HG02763 (cell line): ENCODE results near the gene ZNF618.

Experiments
- ATAC-seq: cut with Tn5 transposase; IDR thresholded peaks from one replicate; pipeline ENCODE4 v1.9.1; 2021; ENCODE audit warnings: mild to moderate bottlenecking, moderate library complexity; ENCODE audit not compliant: unreplicated experiment

Gene ZNF618, protein sequence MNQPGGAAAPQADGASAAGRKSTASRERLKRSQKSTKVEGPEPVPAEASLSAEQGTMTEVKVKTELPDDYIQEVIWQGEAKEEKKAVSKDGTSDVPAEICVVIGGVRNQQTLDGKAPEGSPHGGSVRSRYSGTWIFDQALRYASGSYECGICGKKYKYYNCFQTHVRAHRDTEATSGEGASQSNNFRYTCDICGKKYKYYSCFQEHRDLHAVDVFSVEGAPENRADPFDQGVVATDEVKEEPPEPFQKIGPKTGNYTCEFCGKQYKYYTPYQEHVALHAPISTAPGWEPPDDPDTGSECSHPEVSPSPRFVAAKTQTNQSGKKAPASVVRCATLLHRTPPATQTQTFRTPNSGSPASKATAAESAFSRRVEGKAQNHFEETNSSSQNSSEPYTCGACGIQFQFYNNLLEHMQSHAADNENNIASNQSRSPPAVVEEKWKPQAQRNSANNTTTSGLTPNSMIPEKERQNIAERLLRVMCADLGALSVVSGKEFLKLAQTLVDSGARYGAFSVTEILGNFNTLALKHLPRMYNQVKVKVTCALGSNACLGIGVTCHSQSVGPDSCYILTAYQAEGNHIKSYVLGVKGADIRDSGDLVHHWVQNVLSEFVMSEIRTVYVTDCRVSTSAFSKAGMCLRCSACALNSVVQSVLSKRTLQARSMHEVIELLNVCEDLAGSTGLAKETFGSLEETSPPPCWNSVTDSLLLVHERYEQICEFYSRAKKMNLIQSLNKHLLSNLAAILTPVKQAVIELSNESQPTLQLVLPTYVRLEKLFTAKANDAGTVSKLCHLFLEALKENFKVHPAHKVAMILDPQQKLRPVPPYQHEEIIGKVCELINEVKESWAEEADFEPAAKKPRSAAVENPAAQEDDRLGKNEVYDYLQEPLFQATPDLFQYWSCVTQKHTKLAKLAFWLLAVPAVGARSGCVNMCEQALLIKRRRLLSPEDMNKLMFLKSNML

DNA sequence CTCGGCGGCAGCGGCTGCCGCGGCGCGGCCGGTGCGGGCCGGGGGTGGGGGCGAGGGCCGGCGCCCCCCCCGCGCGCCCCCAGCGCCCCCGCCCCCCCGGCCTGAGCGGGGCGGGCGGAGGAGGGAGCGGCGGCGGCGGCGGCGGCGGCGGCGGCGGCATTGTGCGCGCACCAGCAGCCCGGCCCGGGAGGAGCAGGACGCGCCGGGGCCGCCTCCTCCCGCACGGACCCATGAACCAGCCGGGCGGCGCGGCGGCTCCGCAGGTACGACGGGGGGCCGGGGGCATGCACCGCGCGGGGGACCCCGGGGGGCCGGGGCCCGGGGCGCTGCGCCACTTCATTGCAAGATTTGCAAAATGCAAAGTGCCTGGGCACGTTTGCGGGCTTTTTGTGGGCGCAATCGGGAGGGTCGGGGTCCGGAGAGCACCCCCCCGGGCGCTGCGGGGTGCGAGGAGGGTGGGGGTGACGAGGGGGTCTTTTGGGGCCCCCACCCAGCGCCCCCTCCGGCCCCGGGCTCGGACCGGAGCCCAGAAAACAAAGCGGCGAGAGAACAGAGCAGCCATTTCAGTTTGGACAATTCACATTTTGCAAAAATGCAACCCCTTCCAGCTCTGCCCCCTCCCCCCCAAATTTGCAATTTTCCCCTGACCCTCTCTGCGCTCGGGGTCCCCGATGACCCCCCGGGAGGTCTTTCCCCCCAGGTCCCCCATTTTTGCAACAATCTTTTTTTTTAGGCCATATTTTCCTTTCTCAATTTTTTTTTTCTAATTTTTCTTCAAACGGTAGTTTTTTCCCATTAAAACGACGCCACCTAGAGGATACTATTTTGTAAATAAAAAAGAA is at the start of gene ZNF618:
ZNF618 (plus strand) TSS at position 159 of the 842 bp plus-strand sequence; CDS start at position 231, 72 bp downstream.
- ATAC-seq = no peak

DNA sequence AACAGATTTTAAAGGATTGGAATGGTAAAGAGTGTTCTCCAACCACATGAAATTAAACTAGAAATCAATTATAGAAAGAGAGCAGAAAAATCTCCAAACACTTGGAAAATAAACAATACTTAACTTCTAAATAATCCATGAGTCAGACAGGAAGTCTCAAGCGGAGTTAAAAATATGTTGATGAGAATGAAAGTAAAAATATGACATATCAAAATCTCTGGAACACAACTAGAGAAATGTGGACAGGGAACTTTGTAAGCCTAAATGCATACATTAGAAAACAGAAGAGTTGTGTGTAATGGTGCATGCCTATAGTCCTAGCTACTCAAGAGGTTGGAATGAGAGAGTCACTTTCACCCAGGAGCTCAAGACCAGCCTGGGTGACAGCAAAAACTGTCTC is 47.9 kb upstream of the ZNF618 start:
- no peak for ATAC-seq

DNA sequence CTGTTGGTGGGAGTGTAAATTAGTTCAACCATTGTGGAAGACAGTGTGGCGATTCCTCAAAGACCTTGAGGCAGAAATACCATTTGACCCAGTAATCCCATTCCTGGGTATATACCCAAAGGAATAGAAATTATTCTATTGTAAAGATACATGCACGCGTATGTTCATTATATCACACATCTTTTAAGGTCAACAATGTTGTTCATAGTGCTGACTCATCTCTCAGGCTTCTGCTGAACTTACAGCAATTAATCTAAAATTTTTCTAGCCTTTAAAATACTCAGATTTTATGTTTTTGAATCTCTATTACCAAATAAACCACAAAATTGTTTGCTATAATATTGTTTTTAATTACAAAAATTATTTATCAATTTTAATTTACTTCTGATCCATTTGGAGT is 38.8 kb upstream of the ZNF618 start:
- ATAC-seq = no peak

DNA sequence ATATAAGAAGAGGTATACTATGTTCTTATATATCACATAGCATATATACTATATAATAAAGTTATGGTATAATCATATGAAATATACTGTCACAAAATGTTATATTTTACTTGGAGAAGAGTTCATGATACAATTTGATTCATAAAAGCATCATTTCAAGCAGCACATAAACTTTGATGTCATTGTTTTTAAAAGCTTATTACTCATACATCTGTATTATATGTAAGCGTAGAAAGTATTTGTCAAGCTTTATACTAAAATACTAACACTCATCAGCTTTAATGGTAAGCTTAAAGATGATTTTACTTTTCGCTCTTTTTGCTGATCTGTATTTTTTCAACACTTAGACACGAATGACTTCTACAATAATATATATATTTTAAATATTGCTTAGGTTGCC is 34.0 kb upstream of the ZNF618 start:
- no peak for ATAC-seq

GRCh38 chr9:113844466-113844865 is 31.6 kb upstream of the ZNF618 start:
- no peak for ATAC-seq

DNA sequence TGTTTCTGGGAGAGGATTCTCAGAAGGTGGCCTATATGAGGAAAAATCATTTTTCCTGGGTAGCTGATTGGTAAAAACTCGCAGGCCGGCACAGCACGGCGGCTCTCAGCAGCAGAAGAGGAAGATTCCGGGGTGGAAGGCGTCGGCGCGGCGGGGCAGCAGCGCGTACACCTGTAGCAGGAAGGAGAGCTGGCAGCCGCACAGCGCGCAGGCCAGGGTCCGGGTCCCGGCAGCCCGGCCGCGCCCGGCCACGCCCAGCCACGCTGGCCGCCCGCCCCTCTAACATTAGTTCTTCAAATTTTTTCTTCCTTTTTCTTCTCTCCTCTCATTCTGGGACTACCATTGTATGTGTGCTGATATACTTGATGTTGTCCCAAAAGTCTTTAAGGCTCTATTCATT is 24.8 kb upstream of the ZNF618 start:
- no peak for ATAC-seq

- ATAC-seq = no peak
Observed at GRCh38 chr9:113851873-113852272, 24.2 kb upstream of the ZNF618 start.

- ATAC-seq = no peak
Observed at GRCh38 chr9:113853333-113853732, 22.8 kb upstream of the ZNF618 start.

- ATAC-seq = no peak
Observed at GRCh38 chr9:113854310-113854709, 21.8 kb upstream of the ZNF618 start.

- no peak for ATAC-seq
Observed at GRCh38 chr9:113857875-113858274, 18.2 kb upstream of the ZNF618 start.

- ATAC-seq = no peak
Observed at GRCh38 chr9:113858282-113858681, 17.8 kb upstream of the ZNF618 start.

DNA sequence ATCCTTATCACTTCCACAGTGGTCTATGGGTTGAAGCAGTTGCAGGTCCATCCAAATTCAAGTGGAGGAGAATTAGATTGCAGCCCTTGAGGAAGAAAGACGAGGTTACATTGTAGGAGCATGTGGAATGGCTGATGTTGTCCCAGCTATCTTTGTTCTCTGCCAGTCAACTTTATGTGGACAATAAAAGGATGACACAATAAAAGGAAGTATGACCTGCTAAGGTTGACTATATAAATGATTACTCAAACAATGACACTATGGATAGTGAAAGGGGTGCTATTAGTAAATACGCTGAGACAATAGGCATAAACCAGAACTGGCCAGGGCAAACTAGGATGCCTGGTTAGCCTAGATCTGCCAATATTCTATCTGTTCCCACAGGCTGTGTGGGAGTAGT is 12.8 kb upstream of the ZNF618 start:
- no peak for ATAC-seq

DNA sequence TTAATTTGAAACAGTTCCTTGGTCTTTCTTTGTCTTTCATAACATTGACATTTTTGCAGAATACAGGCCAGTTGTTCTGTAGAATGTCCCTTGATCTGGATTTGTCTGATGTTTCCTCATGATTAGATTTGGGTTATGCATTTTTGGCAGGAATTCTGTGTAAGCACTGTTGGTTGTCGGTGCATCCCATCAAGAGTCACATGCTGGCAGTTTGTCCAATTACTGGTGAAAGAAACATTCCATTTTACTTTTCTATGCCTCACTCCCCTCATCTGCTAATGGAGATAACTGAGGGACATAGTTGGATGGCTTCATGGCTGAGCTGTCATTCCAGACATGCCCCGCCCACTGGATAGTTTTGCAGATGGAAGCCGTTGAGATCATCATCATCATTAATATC is 7.6 kb upstream of the ZNF618 start:
- ATAC-seq = no peak

- no peak for ATAC-seq
Observed at GRCh38 chr9:113872485-113873143, 3.5 kb upstream of the ZNF618 start.

DNA sequence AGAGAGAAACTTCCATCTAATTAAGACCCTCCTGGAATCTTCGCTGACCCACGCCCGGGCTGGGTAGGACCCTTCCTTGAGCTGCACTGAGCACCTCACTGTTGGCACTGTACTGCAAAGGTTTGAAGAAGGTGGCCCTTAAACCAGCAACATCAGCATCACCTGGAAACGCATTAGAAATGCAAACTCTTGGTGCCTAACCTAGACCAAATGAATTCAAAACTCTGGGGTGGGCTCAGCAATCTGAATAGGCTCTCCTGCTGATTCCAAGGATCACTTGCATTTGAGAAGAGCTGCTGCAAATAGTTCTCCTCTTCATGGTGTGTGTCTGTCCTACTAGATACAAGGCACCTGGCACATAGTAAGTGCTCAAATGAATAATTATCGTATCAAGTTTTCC is 2.7 kb upstream of the ZNF618 start:
- no peak for ATAC-seq

DNA sequence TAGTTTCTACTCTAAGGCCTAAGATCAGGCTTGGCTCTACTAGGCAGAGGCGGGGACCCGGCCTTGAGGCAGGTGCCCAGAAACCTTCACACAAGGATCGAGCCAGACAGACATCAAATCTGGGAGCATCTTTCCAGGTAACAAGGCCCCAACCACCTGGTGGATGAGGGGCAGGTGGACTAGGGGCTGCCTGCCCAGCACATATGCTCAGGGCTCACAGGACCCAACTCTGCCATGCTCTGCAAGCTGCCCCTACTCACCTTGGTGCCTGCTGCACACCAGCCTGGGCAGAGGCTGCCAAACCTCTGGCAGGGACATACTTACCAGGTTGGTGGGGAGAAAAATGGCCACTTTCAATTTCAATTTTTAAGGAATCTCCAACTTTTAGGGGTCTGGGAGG is 2.2 kb upstream of the ZNF618 start:
- no peak for ATAC-seq

- ATAC-seq = no peak
Observed at GRCh38 chr9:113875459-113876150, 504 bp upstream of the ZNF618 start.

DNA sequence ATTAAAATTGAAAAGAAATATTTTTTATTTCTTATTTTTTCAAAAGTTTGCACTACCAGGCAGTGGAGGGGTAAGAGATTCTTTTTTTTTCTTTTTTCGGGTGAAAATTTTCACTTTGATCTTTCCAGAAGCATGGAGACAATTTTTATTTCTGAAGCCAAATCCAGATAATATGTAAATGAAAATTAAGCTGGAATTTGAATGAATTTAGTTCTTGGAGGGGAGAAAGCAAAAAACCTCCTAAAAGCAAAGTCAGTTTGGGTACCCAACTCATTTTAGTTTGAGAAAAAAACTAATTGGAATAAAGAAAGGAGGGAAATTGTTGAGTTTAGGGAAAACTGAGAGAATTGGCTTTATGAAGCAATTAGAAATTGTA is 872 bp downstream of the ZNF618 start:
- ATAC-seq = no peak

GRCh38 chr9:113879318-113879717 is 3.2 kb downstream of the ZNF618 start:
- ATAC-seq = no peak

GRCh38 chr9:113879911-113880310 is 3.8 kb downstream of the ZNF618 start:
- ATAC-seq = no peak
